ENCODE results near the gene PCSK4.

PCSK4 gene

GRCh38 chr19:1470305-1471009, 19.7 kb downstream of the PCSK4 start:
- peak; percentile 62 to 67 for DNase-seq (ENCODE audit: low read depth in 2 of 2)

DNA sequence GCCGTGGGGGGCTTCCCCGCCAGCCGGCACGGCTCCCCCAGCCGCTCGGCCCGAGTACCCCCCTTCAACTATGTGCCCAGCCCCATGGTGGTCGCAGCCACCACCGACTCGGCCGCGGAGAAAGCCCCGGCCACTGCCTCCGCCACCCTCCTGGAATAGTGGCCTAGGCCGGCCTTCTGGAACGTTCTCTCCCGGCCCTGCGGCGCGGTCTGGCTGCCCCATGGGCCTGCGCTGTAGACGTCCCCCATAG, 20.2 kb downstream of the PCSK4 start:
- no peak for DNase-seq (ENCODE audit: low read depth in 2 of 2)

GRCh38 chr19:1469255-1470054, 20.7 kb downstream of the PCSK4 start:
- DNase-seq (ENCODE audit: low read depth in 2 of 2), result no peak

DNA sequence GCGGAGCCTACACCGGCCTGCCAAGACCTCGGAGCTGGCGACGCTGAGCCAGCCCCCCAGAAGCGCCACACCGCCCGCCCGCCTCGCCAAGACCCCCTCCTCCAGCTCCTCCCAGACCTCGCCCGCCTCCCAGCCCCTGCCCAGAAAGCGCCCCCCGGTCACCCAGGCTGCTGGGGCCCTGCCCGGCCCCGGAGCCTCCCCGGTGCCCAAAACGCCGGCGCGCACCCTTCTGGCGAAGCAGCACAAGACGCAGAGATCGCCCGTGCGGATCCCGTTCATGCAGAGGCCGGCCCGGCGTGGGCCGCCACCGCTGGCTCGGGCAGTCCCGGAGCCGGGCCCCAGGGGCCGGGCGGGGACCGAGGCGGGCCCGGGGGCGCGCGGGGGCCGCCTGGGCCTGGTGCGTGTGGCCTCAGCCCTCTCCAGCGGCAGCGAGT, 21.3 kb downstream of the PCSK4 start:
- DNase-seq (ENCODE audit: low read depth in 2 of 2), result no peak

DNA sequence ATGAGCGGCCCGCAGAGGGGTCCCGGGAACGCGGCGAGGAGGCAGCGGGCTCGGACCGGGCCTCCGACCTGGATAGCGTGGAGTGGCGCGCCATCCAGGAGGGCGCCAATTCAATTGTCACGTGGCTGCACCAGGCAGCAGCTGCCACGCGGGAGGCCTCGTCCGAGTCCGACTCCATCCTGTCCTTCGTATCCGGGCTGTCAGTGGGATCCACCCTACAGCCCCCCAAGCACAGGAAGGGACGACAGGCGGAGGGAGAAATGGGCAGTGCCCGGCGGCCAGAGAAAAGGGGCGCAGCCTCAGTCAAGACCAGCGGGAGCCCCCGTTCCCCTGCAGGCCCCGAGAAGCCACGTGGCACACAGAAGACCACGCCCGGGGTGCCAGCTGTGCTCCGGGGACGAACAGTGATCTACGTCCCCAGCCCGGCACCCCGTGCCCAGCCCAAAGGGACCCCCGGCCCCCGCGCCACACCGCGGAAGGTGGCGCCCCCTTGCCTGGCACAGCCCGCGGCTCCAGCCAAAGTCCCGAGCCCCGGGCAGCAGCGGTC, 21.8 kb downstream of the PCSK4 start:
- DNase-seq (ENCODE audit: low read depth in 2 of 2), result no peak

GRCh38 chr19:1467490-1468273, 22.5 kb downstream of the PCSK4 start:
- DNase-seq (ENCODE audit: low read depth in 2 of 2), result no peak

DNA sequence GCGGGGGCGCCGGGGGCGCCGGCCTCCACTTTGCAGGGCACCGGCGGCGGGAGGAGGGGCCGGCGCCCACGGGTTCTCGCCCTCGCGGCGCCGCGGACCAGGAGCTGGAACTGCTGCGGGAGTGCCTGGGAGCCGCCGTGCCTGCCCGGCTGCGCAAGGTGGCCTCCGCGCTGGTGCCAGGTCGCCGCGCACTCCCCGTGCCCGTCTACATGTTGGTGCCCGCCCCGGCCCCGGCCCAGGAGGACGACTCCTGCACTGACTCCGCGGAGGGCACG, 23.0 kb downstream of the PCSK4 start:
- no peak for DNase-seq (ENCODE audit: low read depth in 2 of 2)

GRCh38 chr19:1466461-1467214, 23.5 kb downstream of the PCSK4 start:
- DNase-seq (ENCODE audit: low read depth in 2 of 2), result no peak

DNA sequence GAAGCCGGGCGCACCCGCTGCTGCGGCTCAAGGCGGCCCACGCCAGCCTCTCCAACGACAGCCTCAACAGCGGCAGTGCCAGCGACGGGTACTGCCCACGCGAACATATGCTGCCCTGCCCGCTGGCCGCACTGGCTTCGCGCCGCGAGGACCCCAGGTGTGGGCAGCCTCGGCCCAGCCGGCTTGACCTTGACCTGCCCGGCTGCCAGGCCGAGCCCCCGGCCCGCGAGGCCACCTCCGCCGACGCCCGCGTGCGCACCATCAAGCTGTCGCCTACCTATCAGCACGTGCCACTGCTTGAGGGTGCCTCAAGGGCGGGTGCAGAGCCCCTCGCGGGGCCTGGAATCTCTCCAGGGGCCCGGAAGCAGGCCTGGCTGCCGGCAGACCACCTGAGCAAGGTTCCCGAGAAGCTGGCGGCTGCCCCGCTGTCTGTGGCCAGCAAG, 24.1 kb downstream of the PCSK4 start:
- DNase-seq (ENCODE audit: low read depth in 2 of 2), result no peak

DNA sequence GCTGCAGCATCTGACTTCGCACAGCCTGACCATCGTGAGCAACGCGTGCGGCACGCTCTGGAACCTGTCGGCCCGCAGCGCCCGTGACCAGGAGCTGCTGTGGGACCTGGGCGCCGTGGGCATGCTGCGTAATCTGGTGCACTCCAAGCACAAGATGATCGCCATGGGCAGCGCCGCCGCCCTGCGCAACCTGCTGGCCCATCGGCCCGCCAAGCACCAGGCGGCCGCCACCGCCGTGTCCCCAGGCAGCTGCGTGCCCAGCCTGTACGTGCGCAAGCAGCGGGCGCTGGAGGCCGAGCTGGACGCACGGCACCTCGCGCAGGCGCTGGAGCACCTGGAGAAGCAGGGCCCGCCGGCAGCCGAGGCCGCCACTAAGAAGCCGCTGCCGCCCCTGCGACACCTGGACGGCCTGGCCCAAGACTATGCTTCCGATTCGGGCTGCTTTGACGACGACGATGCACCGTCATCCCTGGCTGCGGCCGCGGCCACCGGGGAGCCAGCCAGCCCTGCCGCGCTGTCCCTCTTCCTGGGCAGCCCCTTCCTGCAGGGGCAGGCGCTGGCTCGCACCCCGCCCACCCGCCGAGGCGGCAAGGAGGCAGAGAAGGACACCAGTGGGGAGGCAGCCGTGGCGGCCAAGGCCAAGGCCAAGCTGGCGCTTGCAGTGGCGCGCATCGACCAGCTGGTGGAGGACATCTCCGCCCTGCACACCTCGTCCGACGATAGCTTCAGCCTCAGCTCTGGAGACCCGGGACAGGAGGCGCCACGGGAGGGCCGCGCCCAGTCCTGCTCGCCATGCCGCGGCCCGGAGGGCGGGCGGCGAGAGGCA, 24.7 kb downstream of the PCSK4 start:
- DNase-seq (ENCODE audit: low read depth in 2 of 2), result no peak

DNA sequence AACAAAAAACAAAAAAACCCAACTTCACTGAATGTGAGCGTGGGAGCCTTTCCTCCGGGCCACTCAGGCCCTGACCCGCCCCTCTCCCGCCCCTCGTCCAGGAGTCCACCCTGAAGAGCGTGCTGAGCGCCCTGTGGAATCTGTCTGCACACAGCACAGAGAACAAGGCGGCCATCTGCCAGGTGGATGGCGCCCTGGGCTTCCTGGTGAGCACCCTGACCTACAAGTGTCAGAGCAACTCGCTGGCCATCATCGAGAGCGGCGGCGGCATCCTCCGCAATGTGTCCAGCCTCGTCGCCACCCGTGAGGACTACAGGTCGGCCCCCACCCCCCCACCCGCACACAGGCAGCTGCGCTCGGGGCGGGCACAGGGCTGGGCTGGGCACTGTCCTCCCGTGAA, 28.3 kb downstream of the PCSK4 start:
- no peak for DNase-seq (ENCODE audit: low read depth in 2 of 2)

DNA sequence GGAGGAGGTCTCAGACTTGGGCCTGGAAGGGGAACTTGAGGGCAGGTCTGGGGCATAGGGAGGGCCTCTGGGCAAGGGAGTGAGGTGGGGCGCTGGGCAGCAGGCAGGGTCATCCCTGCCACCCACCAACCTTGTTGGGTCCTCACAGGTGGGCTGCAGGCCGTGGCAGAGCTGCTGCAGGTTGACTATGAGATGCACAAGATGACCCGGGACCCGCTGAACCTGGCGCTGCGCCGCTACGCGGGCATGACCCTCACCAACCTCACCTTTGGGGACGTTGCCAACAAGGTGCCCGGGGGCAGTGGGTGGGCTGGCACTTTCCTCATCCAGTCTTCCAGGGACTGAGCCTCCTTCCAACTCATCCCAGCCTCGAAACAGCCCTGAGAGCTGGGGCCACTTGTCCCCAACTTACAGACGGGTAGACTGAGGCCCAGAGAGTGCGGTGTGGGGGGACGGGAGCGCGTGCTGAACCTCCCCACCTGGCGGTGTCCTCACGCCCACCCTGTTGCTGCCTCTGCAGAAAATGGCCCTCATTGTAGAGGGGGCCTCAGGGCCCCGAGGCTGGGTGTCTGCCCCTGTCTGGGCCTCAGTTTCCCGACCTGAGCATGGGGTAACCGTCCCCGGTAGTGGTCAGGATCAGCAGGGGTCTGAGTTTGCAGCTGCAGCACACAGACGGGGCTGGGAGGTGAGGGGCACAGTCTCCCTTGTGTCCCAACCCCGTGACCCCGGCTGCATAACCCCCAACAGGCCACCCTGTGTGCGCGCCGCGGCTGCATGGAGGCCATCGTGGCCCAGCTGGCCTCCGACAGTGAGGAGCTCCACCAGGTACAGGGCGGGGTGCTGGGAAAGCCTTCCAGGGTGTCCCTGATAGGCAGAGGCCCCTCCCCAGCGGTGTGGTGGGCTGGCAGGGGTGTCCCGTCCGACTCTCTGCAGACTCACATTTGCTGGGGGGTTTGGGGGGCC, 29.8 kb downstream of the PCSK4 start:
- DNase-seq (ENCODE audit: low read depth in 2 of 2), result no peak

DNA sequence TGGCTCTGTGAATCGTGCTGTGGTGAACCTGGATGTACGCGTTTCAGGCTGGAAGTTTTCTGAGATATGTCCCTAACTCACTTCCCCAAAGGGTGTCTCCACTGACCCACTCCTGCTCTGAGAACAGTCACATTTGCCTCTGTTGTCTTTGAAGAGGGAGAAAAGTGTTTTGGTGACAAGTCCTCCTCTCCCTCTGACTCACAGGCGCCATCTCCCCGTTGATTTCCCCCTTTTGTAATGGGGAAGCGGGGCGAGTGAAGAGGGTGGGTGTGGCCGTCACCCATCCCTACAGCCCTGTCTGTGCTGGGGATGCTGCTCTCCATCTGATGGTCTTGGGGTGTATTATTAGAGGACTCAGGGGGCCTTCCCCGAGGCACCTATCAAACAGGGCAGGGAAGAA, 30.7 kb downstream of the PCSK4 start:
- DNase-seq (ENCODE audit: low read depth in 2 of 2), result no peak

- DNase-seq (ENCODE audit: low read depth in 2 of 2), result no peak
These were observed 32.3 kb downstream of the PCSK4 start for GRCh38 chr19:1457892-1458291.

DNA sequence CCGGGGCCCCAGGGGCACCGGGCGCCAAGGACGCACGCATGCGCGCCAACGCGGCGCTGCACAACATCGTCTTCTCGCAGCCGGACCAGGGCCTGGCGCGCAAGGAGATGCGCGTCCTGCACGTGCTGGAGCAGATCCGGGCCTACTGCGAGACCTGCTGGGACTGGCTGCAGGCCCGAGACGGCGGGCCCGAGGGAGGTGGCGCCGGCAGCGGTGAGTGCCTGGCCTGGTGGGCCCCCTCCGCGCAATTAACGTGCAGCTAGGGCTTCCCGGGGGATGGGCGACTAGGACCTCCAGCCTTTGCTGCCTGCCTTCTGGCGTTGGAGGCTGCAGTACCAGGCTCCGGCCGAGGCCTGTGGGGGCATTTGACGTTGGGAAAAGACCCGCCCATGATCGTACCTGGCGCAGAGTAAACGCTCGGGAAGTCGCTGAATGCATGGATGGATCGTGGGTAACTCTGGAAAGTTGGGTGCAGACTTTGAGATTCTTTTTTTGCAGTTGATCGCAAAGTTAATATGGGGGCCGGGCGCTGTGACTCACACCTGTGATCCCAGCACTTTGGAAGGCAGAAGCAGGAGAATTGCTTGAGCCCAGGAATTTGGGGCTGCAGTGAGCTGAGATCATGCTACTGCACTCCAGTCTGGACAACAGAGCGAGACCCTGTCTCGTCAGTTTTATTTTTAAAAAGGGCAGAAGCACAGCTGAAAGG, 33.0 kb downstream of the PCSK4 start:
- no peak for DNase-seq (ENCODE audit: low read depth in 2 of 2)

DNA sequence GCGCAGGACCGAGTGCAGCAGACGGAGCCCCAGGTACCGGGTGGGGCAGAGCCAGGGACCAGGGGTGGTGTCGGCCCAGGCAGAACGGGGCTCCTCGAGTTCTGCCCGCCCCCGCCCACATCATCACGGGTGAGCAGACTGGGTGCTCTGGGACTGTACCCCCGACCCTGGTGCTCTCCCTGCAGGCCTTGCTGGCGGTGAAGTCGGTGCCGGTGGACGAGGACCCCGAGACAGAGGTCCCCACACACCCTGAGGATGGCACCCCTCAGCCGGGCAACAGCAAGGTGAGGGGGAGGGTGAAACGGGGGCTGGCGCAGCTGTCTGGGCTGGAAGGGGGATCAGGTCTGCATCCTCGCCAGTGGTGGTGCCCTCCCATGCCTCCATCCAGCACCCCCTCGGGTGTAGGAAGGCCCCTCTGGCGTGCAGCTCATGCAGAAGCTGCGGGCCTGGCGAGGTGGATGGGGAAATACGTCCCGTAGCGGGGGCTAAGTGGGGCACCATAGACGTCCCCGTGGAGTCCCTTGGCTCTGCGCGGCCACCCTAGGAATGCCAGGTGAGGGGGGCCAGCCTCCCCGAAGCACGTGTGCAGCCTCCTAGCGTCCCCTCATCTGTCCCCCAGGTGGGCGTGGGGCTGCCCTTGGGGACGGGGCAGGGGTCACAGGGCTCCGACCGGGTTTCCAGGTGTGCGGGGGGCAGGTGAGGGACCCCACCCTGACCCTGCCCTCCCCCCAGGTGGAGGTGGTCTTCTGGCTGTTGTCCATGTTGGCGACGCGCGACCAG, 33.8 kb downstream of the PCSK4 start:
- no peak for DNase-seq (ENCODE audit: low read depth in 2 of 2)

DNA sequence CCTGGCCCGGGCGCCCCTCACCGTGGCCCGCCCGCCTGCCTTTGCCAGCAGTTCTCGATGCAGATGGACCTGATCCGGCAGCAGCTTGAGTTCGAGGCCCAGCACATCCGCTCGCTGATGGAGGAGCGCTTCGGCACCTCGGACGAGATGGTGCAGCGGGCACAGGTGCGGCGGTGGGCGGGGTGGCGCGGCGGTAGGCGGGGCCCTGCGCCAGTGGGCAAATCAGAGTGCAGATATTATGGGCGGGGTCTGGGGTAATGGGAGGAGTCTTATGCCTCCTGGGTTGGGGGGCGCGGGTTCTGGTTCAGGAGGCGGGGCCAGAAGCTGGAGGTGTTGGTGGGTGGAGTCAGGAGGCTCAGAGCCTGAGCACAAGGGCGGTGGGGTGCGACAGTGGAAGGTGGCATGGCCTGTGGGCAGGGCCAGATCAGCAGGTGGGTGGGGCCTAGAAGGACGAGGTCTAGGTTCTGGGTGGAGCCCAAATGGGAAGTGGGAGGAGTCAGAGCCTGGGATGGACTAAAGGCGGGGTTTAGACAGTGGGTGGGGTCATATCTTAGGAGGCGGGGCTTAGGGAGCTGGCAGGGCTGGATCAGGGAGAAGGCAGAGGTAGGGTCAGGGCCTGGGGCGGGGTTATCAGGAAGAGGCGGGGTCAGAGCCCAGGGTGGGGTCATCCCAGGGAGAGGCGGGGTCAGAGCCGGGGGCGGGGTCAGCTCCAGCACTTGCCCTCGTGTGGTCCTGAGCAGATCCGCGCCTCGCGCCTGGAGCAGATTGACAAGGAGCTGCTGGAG, 34.6 kb downstream of the PCSK4 start:
- no peak for DNase-seq (ENCODE audit: low read depth in 2 of 2)

GRCh38 chr19:1455002-1455335, 35.2 kb downstream of the PCSK4 start:
- no peak for DNase-seq (ENCODE audit: low read depth in 2 of 2)

Data from activated CD4-positive, alpha-beta T cell treated with anti-CD3 and anti-CD28 coated beads for 24 hours (primary cell).